K562 (cell line): ENCODE results near the gene WASF2.
"Not testable (repeated sequence)": the region's sequence is repeated elsewhere in the genome, so short reads cannot be mapped to it uniquely, and the experiment has no call there.

Experiments used
- BRCA1 ChIP-seq, 2 experiments: fragments of 450-650 bp in 1 of 2; sonication (generic) in 1 of 2; formaldehyde crosslinking in 1 of 2; IDR thresholded peaks; 2 replicates each; pipeline versions ENCODE4 v1.5.0 to v1.6.1; 2017 to 2020; ENCODE audit warnings: mild to moderate bottlenecking in 1 of 2, missing genetic modification reagents in 1 of 2
- CEBPB ChIP-seq: fragments of 450-650 bp; IDR thresholded peaks from 2 replicates; pipeline ENCODE4 v1.6.1; 2016; ENCODE audit warnings: missing genetic modification characterization, missing compliant biosample characterization
- IRF2 ChIP-seq: sonication (generic); formaldehyde crosslinking; IDR thresholded peaks from 2 replicates; pipeline ENCODE4 v1.8.1; 2022; ENCODE audit warnings: mild to moderate bottlenecking, missing genetic modification reagents
- TF ChIP-seq, protein P1 (sequence below), 3 experiments: IDR thresholded peaks in 2 of 3; conservative IDR thresholded peaks in 1 of 3; 2 replicates each; pipeline ENCODE4 v1.5.1; 2011 to 2012; ENCODE audit warnings: low read length in 3 of 3, mild to moderate bottlenecking in 3 of 3, control low read depth in 2 of 3, improper control_type of control experiment in 1 of 3, inconsistent platforms in 1 of 3, low read depth in 1 of 3, mixed read lengths in 1 of 3, moderate library complexity in 1 of 3; ENCODE audit not compliant: insufficient read depth in 2 of 3
- TF ChIP-seq, protein P2 (sequence below), 2 experiments: fragments of 450-650 bp in 1 of 2; IDR thresholded peaks; 2 replicates each; pipeline ENCODE4 v1.6.1; 2011 to 2017; ENCODE audit warnings: low read depth in 2 of 2, antibody characterized with exemption in 1 of 2, borderline replicate concordance in 1 of 2, low read length in 1 of 2, mild to moderate bottlenecking in 1 of 2, mixed read lengths in 1 of 2; ENCODE audit not compliant: control insufficient read depth in 1 of 2

DNA sequence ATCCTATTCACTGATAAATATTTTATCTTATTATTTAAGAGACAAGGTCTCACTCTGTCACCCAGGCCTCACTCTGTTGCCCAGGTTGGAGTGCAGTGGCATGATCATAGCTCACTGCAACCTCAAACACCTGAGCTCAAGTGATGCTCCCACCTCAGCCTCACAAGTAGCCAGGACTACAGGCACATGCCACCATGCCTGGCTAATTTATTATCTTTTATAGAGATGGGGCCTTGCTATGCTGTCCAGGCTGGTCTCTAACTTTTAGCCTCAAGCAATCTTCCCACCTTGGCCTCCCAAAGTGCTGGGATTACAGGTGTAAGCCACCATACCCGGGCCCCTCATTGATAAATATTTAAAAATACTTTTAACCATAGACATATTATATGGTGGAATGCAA, 57.2 kb downstream of the WASF2 start:
- TF ChIP-seq BRCA1 (IDR thresholded peaks at IDR 0.05); BRCA1 (CRISPR knock-in tag; IDR thresholded peaks at IDR 0.05); IRF2; CEBPB (tag): not testable (repeated sequence)
- TF ChIP-seq, protein P1, sequence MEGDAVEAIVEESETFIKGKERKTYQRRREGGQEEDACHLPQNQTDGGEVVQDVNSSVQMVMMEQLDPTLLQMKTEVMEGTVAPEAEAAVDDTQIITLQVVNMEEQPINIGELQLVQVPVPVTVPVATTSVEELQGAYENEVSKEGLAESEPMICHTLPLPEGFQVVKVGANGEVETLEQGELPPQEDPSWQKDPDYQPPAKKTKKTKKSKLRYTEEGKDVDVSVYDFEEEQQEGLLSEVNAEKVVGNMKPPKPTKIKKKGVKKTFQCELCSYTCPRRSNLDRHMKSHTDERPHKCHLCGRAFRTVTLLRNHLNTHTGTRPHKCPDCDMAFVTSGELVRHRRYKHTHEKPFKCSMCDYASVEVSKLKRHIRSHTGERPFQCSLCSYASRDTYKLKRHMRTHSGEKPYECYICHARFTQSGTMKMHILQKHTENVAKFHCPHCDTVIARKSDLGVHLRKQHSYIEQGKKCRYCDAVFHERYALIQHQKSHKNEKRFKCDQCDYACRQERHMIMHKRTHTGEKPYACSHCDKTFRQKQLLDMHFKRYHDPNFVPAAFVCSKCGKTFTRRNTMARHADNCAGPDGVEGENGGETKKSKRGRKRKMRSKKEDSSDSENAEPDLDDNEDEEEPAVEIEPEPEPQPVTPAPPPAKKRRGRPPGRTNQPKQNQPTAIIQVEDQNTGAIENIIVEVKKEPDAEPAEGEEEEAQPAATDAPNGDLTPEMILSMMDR (IDR thresholded peaks at IDR 0.05 in 2 of 3, conservative IDR thresholded peaks at IDR 0.05 in 1 of 3; ENCODE audit: insufficient read depth in 2 of 3, low read depth in 1 of 3, low read length in 3 of 3), result not testable (repeated sequence)
- TF ChIP-seq, protein P2, sequence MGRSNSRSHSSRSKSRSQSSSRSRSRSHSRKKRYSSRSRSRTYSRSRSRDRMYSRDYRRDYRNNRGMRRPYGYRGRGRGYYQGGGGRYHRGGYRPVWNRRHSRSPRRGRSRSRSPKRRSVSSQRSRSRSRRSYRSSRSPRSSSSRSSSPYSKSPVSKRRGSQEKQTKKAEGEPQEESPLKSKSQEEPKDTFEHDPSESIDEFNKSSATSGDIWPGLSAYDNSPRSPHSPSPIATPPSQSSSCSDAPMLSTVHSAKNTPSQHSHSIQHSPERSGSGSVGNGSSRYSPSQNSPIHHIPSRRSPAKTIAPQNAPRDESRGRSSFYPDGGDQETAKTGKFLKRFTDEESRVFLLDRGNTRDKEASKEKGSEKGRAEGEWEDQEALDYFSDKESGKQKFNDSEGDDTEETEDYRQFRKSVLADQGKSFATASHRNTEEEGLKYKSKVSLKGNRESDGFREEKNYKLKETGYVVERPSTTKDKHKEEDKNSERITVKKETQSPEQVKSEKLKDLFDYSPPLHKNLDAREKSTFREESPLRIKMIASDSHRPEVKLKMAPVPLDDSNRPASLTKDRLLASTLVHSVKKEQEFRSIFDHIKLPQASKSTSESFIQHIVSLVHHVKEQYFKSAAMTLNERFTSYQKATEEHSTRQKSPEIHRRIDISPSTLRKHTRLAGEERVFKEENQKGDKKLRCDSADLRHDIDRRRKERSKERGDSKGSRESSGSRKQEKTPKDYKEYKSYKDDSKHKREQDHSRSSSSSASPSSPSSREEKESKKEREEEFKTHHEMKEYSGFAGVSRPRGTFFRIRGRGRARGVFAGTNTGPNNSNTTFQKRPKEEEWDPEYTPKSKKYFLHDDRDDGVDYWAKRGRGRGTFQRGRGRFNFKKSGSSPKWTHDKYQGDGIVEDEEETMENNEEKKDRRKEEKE (IDR thresholded peaks at IDR 0.05; ENCODE audit: borderline replicate concordance in 1 of 2, control insufficient read depth in 1 of 2, low read depth in 2 of 2, low read length in 1 of 2), result not testable (repeated sequence)
